GM12878 (cell line): ENCODE measurements around the gene SPRR2A.

Source experiments
- JUND ChIP-seq: IDR thresholded peaks from 2 replicates; pipeline ENCODE4 v1.6.1; 2012; ENCODE audit warnings: low read depth, mild to moderate bottlenecking, low read length, improper control_type of control experiment, moderate library complexity
- NR2C2 ChIP-seq: IDR thresholded peaks from 2 replicates; pipeline ENCODE4 v1.6.1; 2011; ENCODE audit warnings: borderline replicate concordance, low read depth; ENCODE audit not compliant: control insufficient read depth, insufficient read length
- POLR2A ChIP-seq: IDR thresholded peaks from 2 replicates; pipeline ENCODE4 v1.6.1; 2011; ENCODE audit warnings: low read depth, mild to moderate bottlenecking, low read length
- POLR2AphosphoS5 ChIP-seq: IDR thresholded peaks from 2 replicates; pipeline ENCODE4 v1.6.1; 2011; ENCODE audit warnings: mild to moderate bottlenecking, low read length, inconsistent platforms
- TF ChIP-seq, protein P1 (sequence below), 3 experiments: IDR thresholded peaks in 2 of 3; conservative IDR thresholded peaks in 1 of 3; 2 replicates each; pipeline ENCODE4 v1.5.1; 2011; ENCODE audit warnings: low read depth in 3 of 3, low read length in 3 of 3, mild to moderate bottlenecking in 3 of 3, control low read depth in 2 of 3, moderate library complexity in 2 of 3, inconsistent platforms in 1 of 3, mixed read lengths in 1 of 3; ENCODE audit not compliant: control insufficient read depth in 2 of 3, insufficient read depth in 1 of 3; ENCODE audit errors: extremely low read depth in 1 of 3
- TF ChIP-seq, protein P2 (sequence below): IDR thresholded peaks from 2 replicates; pipeline ENCODE4 v1.6.1; 2011; ENCODE audit warnings: mild to moderate bottlenecking, low read depth, low read length, moderate library complexity; ENCODE audit not compliant: insufficient replicate concordance
- TF ChIP-seq, protein P3 (sequence below): IDR thresholded peaks from 2 replicates; pipeline ENCODE4 v1.6.1; 2012; ENCODE audit warnings: low read depth, low read length, improper control_type of control experiment

DNA sequence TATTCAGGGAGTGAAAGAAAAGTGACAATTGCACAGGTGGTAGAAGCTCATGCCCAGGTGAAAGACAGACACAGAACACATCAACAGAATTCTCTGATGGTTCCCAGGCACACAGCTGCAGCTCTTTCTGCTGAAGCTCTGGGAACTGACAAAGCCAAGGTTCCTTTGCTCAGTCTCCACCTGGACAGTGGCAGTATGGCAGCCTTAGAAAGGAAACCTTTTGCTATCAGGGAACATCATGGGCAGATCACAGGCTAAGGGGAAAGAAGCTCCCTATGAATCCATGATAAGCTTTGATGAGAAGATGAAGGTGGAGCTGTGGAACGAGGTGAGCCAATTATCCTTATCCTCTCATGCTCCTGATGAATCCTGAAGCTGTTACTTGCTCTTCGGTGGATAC is 12.9 kb upstream of the SPRR2A start:
- no peak for TF ChIP-seq POLR2AphosphoS5
- TF ChIP-seq, protein P1, sequence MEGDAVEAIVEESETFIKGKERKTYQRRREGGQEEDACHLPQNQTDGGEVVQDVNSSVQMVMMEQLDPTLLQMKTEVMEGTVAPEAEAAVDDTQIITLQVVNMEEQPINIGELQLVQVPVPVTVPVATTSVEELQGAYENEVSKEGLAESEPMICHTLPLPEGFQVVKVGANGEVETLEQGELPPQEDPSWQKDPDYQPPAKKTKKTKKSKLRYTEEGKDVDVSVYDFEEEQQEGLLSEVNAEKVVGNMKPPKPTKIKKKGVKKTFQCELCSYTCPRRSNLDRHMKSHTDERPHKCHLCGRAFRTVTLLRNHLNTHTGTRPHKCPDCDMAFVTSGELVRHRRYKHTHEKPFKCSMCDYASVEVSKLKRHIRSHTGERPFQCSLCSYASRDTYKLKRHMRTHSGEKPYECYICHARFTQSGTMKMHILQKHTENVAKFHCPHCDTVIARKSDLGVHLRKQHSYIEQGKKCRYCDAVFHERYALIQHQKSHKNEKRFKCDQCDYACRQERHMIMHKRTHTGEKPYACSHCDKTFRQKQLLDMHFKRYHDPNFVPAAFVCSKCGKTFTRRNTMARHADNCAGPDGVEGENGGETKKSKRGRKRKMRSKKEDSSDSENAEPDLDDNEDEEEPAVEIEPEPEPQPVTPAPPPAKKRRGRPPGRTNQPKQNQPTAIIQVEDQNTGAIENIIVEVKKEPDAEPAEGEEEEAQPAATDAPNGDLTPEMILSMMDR (IDR thresholded peaks at IDR 0.05 in 2 of 3, conservative IDR thresholded peaks at IDR 0.05 in 1 of 3; ENCODE audit: control insufficient read depth in 2 of 3, extremely low read depth in 1 of 3, insufficient read depth in 1 of 3, low read depth in 3 of 3, low read length in 3 of 3), result no peak
- no peak for TF ChIP-seq JUND
- TF ChIP-seq, protein P2, sequence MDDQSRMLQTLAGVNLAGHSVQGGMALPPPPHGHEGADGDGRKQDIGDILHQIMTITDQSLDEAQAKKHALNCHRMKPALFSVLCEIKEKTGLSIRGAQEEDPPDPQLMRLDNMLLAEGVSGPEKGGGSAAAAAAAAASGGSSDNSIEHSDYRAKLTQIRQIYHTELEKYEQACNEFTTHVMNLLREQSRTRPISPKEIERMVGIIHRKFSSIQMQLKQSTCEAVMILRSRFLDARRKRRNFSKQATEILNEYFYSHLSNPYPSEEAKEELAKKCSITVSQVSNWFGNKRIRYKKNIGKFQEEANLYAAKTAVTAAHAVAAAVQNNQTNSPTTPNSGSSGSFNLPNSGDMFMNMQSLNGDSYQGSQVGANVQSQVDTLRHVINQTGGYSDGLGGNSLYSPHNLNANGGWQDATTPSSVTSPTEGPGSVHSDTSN, result no peak
- TF ChIP-seq, protein P3, sequence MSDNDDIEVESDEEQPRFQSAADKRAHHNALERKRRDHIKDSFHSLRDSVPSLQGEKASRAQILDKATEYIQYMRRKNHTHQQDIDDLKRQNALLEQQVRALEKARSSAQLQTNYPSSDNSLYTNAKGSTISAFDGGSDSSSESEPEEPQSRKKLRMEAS, result no peak
- TF ChIP-seq NR2C2, result no peak
- no peak for TF ChIP-seq POLR2A
